ENCODE measurements around the gene TASP1.
"Not testable (repeated sequence)": the region's sequence is repeated elsewhere in the genome, so short reads cannot be mapped to it uniquely, and the experiment has no call there.

TASP1 gene

DNA sequence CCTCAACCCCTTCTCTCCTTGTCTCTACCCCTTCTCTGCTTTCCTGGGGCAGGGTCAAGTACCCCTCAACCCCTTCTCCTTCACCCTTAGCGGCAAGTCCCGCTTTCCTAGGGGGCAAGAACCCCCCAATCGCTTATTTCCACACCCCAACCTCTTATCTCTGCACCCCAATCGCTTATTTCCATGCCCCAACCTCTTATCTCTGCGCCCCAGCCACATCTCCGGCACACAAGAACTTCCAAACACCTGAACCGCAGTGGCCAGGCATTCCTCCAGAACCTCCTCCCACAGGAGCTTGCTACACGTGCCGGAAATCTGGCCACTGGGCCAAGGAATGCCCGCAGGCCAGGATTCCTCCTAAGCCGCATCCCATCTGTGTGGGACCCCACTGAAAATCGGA is 279.8 kb downstream of the TASP1 start:
- H3K36me3 Mint-ChIP-seq (ENCODE audit: insufficient read depth); H3K4me3 Mint-ChIP-seq; DNase-seq; ATAC-seq (replicated peaks); H3K27me3 Mint-ChIP-seq; H3K27ac Mint-ChIP-seq; H3K4me1 Mint-ChIP-seq (ENCODE audit: low read depth in 2 of 2): not testable (repeated sequence)
- H3K9me3 Mint-ChIP-seq: peaks cover 2 to 19% of the 10 kb centered on the region in 2 donors

DNA sequence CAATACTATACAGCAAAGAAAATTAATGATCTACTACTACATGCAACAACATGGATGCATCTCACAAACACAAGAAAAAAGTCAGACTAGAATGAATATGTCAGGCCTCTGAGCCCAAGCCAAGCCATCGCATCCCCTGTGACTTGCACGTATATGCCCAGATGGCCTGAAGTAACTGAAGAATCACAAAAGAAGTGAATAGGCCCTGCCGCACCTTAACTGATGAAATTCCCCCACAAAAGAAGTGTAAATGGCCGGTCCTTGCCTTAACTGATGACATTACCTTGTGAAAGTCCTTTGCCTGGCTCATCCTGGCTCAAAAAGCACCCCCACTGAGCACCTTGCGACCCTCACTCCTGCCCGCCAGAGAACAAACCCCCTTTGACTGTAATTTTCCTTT is 280.9 kb downstream of the TASP1 start:
- not testable (repeated sequence) for H3K27ac Mint-ChIP-seq; ATAC-seq (replicated peaks); H3K4me3 Mint-ChIP-seq; H3K4me1 Mint-ChIP-seq (ENCODE audit: low read depth in 2 of 2); H3K36me3 Mint-ChIP-seq (ENCODE audit: insufficient read depth); H3K27me3 Mint-ChIP-seq; DNase-seq
- peaks cover 2 to 19% of the 10 kb centered on the region in 2 donors for H3K9me3 Mint-ChIP-seq

DNA sequence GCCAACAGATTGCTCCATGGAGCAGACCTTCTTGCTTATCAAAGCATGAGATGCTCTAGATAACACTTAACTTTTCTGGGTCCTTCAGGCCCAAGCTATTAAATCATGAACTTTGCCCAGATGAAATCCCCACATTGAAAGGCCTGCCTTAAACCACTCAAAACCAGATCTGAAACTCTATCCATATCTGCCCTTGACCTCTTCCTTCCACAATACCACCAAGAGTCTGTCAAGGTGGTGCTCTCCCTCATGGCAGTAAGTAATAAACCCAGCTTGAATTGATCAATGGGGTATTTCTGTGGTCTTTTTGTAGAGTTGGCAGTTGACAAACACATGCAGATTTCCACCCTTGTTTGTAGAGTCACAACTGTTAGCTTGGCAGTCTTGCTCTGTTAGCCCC is 282.1 kb downstream of the TASP1 start:
- no peak overlapping the region for H3K4me3 Mint-ChIP-seq
- H3K27ac Mint-ChIP-seq: no peak overlapping the region
- H3K27me3 Mint-ChIP-seq: no peaks in the 10 kb centered on the region
- no peak for DNase-seq
- H3K4me1 Mint-ChIP-seq (ENCODE audit: low read depth in 2 of 2): no peaks in the 10 kb centered on the region
- H3K36me3 Mint-ChIP-seq (ENCODE audit: insufficient read depth): no peaks in the 10 kb centered on the region
- peaks cover 0 to 19% of the 10 kb centered on the region in 2 donors for H3K9me3 Mint-ChIP-seq
- no peak for ATAC-seq (replicated peaks)

DNA sequence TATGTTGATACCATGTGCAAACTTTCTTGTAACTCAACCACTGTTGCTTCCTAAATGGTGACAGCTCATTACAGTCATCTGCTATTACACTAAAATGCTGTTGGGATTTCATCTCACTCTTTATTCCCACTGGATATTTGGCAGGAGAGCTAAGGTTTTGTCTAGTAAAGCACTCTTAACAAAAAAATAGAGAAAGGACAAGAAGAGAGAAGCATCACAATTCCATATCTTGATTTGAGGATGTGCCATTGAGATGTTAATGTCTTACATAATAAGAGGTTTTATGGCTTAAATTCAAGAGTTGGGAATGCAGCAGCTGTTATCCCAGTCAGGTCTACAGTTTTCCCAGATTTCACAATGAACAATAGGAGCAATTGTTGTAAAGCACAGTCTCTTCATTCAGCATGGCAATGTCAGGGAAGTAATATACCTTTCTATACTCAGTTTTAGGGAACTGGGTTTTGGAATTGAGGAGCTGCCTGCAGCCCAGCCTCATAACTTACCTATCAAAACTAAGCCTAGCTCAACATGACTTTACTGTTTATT is 282.7 kb downstream of the TASP1 start:
- no peak for ATAC-seq (replicated peaks)
- H3K4me3 Mint-ChIP-seq: no peak overlapping the region
- DNase-seq: no peak
- no peaks in the 10 kb centered on the region for H3K36me3 Mint-ChIP-seq (ENCODE audit: insufficient read depth)
- no peaks in the 10 kb centered on the region for H3K4me1 Mint-ChIP-seq (ENCODE audit: low read depth in 2 of 2)
- peaks cover 0 to 13% of the 10 kb centered on the region in 2 donors for H3K9me3 Mint-ChIP-seq
- no peak overlapping the region for H3K27ac Mint-ChIP-seq
- H3K27me3 Mint-ChIP-seq: no peaks in the 10 kb centered on the region

DNA sequence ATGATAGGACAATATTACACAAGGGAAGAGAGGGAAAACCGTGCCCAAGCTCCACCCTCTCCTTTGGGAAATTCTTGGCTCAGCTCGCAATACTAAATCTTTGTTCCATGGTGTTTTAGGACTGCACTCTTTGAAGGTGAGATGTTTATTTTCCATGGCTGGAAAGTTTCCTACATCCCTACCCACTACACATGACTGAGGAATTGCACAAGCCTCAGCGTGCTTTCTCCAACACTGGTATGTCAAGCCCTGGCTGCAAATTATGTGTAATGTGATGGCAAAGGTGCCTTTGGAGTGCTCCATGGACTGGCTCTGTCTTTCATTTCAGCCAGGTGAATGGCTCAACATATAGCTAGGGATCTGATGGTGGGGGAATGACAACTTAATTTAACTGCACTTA is 283.3 kb downstream of the TASP1 start:
- no peaks in the 10 kb centered on the region for H3K36me3 Mint-ChIP-seq (ENCODE audit: insufficient read depth)
- no peak for DNase-seq
- peaks cover 0 to 13% of the 10 kb centered on the region in 2 donors for H3K9me3 Mint-ChIP-seq
- ATAC-seq (replicated peaks): no peak
- H3K4me1 Mint-ChIP-seq (ENCODE audit: low read depth in 2 of 2): no peaks in the 10 kb centered on the region
- H3K27me3 Mint-ChIP-seq: no peaks in the 10 kb centered on the region
- no peak overlapping the region for H3K27ac Mint-ChIP-seq
- H3K4me3 Mint-ChIP-seq: no peak overlapping the region

DNA sequence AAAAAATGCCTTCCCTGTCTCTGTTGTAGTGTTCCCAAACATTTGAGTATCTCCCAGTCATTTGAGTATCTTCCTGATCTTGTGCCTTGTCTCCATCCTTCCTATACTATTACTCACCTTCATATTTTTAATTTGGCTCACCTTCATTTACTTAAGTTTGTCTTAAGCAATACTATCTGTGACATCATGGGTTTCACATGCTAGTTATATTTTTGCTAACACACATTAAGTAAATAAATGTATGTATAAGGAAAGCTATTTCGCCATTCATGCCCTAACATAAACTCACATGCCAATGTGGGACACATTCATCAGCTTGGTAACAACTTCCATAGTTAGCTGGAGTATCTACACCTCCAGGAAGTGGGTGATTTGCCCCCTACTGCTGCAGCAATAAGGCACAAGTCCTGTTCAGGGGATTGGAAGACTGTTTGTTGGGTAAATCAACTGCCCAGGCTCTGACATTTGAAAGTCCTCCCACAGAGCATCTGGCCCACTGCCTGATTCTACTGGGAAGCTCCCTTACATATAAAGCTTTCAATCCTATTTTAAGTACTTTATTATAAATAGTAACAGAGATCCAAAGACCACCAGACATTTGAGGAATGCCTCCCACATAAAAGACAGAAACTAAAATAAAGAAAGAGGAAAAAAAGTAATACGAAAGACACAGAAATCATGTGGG is 285.3 kb downstream of the TASP1 start:
- DNase-seq (no peak), ATAC-seq (replicated peaks) (no peak)
- H3K4me1 Mint-ChIP-seq (ENCODE audit: low read depth in 2 of 2): no peaks in the 10 kb centered on the region
- no peaks in the 10 kb centered on the region for H3K9me3 Mint-ChIP-seq
- H3K36me3 Mint-ChIP-seq (ENCODE audit: insufficient read depth): no peaks in the 10 kb centered on the region
- no peak overlapping the region for H3K27ac Mint-ChIP-seq
- no peak overlapping the region for H3K4me3 Mint-ChIP-seq
- H3K27me3 Mint-ChIP-seq: no peaks in the 10 kb centered on the region

DNA sequence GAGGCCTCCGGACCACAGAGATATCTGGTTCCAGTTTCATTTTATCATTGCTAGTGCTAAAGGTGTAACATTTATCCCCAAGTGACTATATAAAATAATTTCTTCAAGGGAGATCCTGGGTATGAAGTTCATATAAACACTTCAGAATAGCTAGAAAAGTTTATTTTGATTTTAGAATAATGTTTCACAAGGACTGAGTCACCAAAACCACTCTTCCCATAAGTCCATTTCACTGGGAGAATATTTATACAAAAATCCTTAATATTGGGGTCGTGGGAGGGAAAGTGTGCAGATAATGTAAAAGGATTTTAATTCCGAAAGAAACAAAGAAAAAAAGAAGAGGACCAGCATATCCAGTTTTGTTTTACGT is 289.5 kb downstream of the TASP1 start:
- H3K4me3 Mint-ChIP-seq: no peak overlapping the region
- H3K27me3 Mint-ChIP-seq: peaks cover 0 to 2% of the 10 kb centered on the region in 2 donors
- H3K9me3 Mint-ChIP-seq: peaks cover 0 to under 1% of the 10 kb centered on the region in 2 donors
- ATAC-seq (replicated peaks) (no peak), DNase-seq (no peak)
- no peaks in the 10 kb centered on the region for H3K4me1 Mint-ChIP-seq (ENCODE audit: low read depth in 2 of 2)
- no peak overlapping the region for H3K27ac Mint-ChIP-seq
- H3K36me3 Mint-ChIP-seq (ENCODE audit: insufficient read depth): no peaks in the 10 kb centered on the region

DNA sequence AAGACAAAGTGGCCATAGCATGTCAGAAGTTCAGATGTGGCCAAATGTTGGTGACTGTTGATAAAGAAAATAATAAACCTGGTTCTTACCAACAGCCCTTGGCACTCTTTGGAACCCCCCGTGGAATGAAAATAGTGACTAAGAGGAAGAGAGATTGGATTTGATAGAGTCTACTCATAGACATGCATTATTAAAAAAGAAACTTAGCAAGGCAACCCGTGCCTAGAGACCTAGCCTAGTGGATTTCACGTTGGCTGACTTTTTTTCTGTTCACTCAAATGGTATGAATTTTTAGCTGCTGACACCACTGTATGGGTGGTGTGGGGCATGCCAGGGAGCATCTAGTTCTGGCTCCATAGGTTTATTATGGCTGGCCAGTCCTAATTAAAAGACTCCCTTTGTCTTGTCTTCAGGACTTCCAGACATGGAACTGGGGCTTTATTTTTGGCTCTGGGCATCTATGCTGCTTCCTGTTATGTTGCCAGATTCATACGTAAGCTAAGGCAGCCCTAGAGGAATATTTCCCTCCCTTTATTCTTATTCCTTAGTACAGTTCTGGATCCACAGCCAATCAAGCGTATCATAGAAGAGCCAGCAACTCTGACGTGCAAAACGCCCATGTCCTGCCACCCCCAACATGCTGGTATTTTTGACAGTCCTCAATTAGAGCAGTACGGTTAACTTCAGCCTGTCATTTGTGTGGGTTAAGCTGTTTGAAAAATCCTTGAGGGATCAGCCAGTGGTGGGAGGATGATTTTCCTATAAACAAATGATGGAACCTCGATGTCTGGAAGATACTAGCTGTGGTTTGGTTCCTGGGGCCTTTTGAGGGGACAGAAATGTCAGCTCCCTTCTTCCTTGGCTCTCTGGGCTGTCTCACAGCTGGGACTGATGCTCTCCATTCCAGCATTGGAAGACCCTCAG is 290.2 kb downstream of the TASP1 start:
- ATAC-seq (replicated peaks) (no peak), DNase-seq (no peak)
- H3K27me3 Mint-ChIP-seq: peaks cover 0 to 9% of the 10 kb centered on the region in 2 donors
- no peaks in the 10 kb centered on the region for H3K36me3 Mint-ChIP-seq (ENCODE audit: insufficient read depth)
- H3K4me3 Mint-ChIP-seq: no peak overlapping the region
- no peak overlapping the region for H3K27ac Mint-ChIP-seq
- H3K4me1 Mint-ChIP-seq (ENCODE audit: low read depth in 2 of 2): no peaks in the 10 kb centered on the region
- peaks cover 0 to 5% of the 10 kb centered on the region in 2 donors for H3K9me3 Mint-ChIP-seq

DNA sequence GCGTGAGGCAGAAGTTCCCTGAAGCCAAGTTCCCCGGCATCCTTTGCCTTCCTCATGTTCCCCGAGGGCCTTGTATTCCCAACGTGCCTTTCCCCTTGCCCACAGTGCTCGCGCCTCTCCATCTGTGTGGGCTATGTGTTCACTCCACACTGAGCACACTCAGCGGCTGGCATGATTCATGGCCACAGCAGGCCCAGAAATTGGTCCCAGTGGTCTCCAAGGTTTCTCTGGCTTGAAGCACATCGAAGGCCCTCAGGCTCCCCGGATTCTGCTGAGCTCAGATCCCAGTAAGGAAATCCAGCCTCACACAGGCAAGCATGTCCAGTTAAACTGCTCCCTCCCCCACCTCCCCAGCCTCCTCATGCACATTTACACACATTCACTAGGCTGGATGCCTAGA is 294.1 kb downstream of the TASP1 start:
- H3K36me3 Mint-ChIP-seq (ENCODE audit: insufficient read depth): no peaks in the 10 kb centered on the region
- peaks cover 0 to 10% of the 10 kb centered on the region in 2 donors for H3K27me3 Mint-ChIP-seq
- ATAC-seq (replicated peaks) (no peak), DNase-seq (no peak)
- H3K9me3 Mint-ChIP-seq: peaks cover 0 to 5% of the 10 kb centered on the region in 2 donors
- no peaks in the 10 kb centered on the region for H3K4me1 Mint-ChIP-seq (ENCODE audit: low read depth in 2 of 2)
- no peak overlapping the region for H3K4me3 Mint-ChIP-seq
- H3K27ac Mint-ChIP-seq: no peak overlapping the region

DNA sequence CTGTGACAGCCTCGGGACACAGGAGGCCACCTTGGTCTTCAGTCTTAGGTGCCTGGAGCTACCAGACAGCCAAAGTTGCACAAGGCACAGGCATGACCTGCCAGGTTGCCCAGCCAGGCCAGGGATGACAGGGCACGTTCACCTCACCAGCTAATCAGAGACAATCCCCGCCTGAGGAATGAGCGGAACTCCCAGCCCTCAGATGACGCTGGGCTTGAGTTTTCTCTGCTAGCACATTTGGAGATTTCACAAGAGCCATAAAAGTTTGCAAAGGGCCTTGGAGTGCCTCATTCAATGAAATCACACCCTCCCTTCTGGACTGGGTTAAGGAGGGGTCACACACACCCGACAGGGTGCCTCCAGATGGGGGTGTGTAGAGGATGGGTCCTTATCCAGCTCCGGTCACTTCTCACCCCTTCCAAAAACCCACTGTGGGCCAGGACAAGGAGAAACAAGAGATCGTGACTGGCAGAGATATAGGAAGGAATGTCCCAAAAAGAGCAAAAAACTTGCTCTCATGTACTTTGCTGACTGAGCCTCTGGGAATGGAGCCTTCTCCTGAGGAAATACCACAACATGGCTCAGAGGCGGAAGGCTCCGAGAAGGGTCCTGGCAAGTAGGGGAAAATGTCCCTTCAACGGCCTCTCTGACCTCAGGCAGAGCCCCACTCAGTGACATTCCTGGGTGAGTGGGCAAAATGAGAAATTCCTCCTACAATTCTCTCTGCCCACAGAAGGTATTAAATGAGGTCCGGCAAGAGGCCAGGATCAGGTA is 296.1 kb downstream of the TASP1 start:
- no peak for ATAC-seq (replicated peaks)
- no peak for DNase-seq
- no peaks in the 10 kb centered on the region for H3K4me1 Mint-ChIP-seq (ENCODE audit: low read depth in 2 of 2)
- H3K36me3 Mint-ChIP-seq (ENCODE audit: insufficient read depth): no peaks in the 10 kb centered on the region
- H3K27ac Mint-ChIP-seq: no peak overlapping the region
- peaks cover 0 to 10% of the 10 kb centered on the region in 2 donors for H3K27me3 Mint-ChIP-seq
- H3K4me3 Mint-ChIP-seq: no peak overlapping the region
- H3K9me3 Mint-ChIP-seq: peaks cover 0 to 5% of the 10 kb centered on the region in 2 donors

DNA sequence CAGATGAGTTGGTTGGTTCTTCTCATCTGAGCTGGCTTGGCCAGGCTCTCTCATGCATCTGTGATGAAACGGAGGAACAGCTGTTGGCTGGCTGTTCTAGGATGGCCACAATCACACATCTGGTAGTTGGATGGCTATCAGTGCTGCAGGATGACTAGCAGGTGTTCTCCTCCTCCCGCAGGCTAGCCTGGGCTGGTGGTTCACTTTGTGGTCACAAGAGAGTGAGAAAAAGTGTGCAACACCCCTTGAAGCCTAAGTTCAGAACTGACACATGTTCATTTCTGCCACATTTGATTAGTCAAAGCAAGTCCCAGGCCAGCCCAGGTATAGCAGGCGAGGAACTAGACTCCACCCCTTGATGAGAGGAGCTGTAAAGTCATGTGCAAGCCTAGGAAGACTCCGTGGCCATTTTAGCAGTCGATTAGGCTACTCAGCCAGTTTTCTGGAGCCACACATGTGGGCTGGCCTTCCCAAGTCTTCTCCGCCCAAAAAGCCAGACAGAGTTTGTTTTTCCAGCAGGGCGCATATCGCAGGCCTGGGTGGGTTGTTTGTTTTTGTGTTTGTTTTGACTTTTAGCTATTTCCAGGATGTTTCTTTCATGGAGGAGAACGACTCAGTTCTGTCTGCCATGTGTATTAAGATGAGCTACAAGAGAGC is 296.9 kb downstream of the TASP1 start:
- Mint-ChIP-seq H3K4me3 (no peak overlapping the region), H3K27me3 (peaks cover 0 to 10% of the 10 kb centered on the region in 2 donors), H3K4me1 (ENCODE audit: low read depth in 2 of 2) (no peaks in the 10 kb centered on the region), H3K9me3 (peaks cover 0 to 5% of the 10 kb centered on the region in 2 donors), H3K36me3 (ENCODE audit: insufficient read depth) (no peaks in the 10 kb centered on the region), H3K27ac (no peak overlapping the region)
- DNase-seq (no peak), ATAC-seq (replicated peaks) (no peak)

DNA sequence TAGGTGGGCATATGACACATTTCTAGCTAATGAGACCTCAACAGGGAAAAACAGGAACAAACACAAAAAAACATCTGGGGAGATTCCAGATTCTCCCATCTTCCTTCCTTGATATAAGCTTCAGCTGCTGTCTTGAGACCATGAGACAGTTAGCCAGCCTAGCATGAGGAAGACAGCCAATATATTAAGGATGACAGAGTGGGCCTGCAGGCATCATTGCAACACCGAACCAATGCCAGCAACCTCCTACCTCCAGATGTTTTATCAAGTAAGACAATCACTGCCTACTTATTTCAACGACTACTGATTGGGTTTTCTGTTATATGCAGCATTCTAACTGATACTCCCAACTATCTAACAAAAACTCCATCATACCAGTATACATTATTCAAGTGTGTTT is 298.6 kb downstream of the TASP1 start:
- H3K27ac Mint-ChIP-seq: no peak overlapping the region
- DNase-seq (no peak), ATAC-seq (replicated peaks) (no peak)
- peaks cover 0 to 10% of the 10 kb centered on the region in 2 donors for H3K27me3 Mint-ChIP-seq
- no peaks in the 10 kb centered on the region for H3K4me1 Mint-ChIP-seq (ENCODE audit: low read depth in 2 of 2)
- no peaks in the 10 kb centered on the region for H3K36me3 Mint-ChIP-seq (ENCODE audit: insufficient read depth)
- peaks cover 0 to 5% of the 10 kb centered on the region in 2 donors for H3K9me3 Mint-ChIP-seq
- no peak overlapping the region for H3K4me3 Mint-ChIP-seq

Data from effector memory CD8-positive, alpha-beta T cell (primary cell).